Activated gamma-delta T cell treated with anti-CD3 and anti-CD28 coated beads, Interleukin-2, amount 50 U/mL, for 16 hours (primary cell): ENCODE results near the gene RADIL.
"Not testable (repeated sequence)": the region's sequence is repeated elsewhere in the genome, so short reads cannot be mapped to it uniquely, and the experiment has no call there.

ENCODE experiments used
- DNase-seq: peaks from one replicate; pipeline ENCODE4 v3.0.0-alpha.2; 2020; ENCODE audit warnings: low read depth

RADIL gene, protein sequence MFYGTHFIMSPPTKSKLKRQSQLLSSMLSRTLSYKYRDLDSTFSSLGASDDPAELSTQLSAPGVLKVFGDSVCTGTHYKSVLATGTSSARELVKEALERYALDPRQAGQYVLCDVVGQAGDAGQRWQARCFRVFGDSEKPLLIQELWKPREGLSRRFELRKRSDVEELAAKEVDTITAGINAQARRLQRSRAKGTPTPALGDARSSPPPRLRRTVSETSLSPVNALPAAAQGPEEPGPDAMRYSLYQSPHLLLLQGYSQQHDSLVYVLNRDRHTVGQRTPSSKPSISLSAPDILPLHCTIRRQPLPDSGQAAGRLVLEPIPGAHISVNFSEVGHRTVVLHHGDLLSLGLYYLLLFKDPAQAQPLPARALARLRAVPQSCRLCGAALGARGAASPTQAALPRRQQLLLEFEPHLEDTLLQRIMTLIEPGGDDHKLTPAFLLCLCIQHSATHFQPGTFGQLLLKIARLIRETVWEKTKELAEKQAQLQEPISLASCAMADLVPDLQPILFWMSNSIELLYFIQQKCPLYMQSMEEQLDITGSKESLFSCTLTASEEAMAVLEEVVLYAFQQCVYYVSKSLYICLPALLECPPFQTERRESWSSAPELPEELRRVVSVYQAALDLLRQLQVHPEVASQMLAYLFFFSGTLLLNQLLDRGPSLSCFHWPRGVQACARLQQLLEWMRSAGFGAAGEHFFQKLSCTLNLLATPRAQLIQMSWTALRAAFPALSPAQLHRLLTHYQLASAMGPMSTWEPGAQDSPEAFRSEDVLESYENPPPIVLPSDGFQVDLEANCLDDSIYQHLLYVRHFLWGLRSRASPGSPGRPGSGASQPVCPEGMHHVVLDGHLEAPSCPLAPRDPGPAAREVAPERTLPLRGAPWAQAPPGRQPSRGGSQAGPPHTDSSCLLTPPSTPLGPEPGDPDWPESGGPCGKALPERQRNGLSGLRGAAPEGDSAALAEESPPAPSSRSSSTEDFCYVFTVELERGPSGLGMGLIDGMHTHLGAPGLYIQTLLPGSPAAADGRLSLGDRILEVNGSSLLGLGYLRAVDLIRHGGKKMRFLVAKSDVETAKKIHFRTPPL

DNA sequence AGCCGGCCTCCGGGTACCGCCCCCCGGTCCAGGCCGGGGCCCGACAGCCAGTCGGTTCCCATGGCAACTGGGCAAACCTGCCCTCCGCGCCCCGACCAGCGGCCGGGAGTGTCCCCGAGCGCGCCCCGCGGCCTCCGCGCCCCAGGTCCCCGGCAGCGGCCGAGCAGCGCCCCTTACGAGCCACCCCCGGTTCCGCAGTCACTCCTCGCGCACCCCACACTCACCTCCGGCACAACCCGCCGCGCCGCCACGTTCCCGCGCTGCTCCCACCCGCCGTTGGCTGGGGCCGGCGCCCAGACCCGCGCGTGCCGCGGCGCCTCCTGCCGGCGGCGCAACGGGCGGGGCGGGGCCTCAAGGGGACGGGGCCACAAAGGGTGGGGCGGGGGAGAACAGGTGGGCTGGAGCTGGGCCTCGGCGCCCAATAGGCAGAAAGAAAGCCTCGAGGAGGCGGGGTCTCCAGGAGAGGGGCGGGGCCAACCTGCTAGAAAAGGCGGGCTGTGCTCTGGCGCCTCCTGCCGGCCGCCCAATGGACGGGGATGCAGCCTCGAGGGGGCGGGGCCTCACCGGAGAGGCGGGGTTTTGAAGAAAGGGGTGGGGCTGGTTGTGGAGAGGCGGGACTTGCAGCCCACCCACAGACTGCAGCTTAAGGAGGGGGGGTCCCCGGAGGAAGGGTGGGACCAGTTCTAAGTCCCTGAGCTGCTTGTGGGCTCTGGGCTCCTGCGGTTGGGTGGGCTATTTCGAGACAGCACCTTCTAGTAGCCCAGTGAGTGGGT is at the start of gene RADIL:
Gene RADIL (minus strand): TSS at position 345 of the 773 bp plus-strand sequence. CDS start 5,577 bp downstream, outside the sequence.
- DNase-seq, result peak; percentile 69

DNA sequence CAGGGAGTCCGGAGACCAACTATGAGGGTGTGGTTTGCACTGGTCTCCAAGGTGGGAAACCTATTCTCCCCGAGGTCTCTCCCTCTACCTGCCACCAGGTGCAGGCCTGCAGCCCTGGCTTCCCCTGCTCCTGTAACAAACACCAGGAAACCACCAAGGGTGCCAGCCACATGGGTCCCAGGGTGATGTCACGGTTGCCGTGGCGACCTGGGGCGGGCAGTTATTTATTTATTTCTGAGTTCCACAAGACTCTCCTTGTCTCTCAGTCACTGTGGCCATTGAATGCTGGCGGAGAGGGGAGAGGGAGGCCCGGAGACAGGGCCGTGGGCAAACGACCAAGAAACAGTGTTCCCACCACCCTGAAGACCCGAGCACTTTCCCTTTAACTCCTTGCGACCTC is 48.4 kb upstream of the RADIL start:
- no peak for DNase-seq

DNA sequence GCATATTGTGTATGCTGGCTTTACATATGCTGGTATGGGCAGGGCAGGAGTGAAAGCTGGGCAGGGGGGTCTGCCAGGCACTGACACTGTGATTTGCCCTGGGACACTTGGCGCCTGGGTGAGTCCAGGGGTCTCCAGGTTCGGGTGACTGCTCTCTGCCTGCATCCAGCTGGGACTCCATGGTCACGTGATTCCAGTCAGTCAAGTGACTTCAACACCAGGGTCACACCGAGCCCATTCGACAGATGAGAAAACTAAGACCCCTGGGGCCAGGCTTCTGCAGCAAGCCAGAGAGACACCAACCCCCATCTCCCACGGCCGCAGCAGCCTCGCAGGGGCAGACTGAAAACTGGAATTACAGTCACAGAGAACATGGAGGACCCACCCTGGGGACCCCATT is 45.5 kb upstream of the RADIL start:
- DNase-seq, result no peak

DNA sequence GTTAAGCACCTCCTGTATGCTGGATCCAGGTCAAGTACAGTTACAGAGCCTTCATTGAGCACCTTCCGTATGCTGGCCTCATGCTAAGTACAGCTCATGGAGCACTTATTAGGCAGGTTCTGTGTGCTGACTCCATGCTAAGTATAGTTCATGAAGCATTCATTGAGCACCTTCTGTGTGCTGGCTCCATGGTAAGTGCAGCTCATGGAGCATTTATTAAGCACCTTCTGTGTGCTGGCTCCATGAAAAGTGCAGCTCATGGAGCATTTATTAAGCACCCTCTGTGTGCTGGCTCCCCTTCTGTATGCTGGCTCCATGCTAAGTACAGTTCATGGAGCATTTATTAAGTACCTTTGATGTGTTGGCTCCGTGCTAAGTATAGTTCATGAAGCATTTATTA is 44.9 kb upstream of the RADIL start:
- no peak for DNase-seq

DNA sequence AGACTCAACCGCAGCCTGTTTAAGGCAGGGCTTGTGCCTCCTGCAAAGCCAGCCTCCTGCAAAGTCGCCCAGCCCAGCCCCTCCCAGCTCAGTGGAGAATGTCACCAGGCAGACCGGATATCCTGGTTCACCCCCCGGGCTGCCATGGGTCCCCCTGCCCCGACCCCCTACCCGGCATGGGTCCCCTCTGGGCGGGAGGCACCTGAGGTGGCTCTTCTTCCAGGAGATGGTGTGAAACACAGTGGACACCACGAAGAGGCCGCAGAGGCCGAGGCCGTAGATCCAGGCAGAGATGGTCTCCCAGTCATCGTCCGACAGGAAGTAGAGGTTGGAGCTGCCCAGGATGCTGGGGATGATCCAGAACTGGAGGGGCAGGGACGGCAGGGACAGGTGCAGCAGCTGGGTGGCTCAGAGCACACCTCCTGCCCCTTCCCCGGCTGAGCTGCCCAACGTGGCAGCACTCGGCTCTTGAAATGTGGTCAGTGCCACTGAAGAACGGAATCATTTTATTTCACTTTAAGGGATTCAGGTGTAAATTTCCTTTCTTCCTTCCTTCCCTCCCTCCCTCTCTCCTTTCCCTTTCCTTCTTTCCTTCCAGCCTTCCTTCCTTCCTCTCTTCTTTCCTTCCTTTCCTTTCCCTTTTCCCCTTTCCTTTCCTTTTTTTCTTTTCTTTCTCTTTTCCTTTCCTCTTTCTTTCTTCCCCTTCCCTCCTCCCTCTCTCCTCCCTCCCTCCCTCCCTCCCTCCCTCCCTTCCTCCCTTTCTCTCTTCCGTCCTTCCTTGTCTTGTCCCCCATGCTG is 36.7 kb upstream of the RADIL start:
- no peak for DNase-seq

DNA sequence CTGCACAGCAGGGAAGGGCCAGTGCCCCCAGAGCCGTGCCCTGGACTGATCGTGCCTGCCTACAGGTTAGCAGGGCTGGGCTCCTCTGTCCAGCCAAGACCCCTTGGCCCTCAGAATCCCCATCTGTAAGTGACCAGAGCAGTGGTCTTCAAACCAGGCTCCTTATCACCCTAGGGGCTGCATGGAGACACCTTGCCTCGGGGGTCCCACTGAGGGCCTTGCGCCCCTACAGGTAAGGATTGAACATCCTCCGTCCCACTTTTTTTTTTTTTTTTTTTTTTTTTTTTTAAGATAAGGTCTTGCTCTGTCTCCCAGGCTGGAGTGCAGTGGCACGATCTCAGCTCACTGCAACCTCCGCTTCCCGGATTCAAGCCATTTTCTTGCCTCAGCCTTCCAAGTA is 32.6 kb upstream of the RADIL start:
- no peak for DNase-seq

DNA sequence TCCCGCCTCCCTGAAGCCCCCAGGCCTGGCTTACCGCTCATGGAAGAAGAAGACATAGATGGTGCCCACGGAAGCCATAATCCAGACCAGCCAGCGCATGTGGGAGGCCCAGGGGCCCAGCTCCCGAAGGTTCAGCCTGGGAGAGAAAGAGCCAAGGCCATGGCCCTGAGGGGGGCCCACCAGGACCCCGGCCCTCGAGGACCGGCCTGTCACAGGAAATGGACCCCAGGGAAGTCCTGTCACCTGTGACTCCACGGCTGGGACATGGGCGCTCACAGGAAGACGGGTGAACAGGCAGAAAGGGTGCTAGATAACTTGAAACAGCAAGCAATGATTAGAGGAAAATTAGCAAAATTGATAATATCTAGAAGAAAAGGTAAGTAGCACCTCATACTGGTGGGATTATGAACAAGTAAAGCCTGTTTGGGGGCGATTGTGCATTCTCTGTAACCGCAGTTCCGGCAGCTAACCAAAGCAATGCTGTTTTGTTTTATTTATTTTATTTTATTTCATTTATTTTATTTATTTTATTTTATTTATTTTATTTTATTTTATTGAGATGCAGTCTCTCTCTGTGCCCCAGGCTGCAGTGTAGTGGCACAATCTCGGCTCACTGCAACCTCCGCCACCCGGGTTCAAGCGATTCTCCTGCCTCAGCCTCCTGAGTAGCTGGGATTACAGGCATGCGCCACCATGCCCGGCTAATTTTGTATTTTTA is 27.8 kb upstream of the RADIL start:
- DNase-seq, result no peak

DNA sequence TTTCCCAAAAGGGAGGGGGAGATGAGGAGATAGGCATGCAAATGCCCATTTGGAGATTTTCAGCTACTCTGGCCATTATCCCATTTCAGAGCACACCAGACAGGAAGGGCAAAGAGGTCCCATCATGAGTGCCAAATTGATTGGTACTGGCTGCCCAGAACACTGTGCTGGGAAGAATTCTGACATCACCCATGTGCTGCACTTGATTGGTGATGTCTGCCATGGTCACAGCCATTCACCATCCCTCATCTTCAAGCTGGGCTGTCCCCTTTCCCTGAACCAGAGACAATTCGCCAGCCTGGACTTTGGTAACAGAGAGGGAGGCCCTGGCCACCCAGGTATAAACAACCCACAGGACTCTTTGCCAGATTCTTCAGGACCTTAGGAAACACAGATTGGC is 23.2 kb upstream of the RADIL start:
- no peak for DNase-seq

DNA sequence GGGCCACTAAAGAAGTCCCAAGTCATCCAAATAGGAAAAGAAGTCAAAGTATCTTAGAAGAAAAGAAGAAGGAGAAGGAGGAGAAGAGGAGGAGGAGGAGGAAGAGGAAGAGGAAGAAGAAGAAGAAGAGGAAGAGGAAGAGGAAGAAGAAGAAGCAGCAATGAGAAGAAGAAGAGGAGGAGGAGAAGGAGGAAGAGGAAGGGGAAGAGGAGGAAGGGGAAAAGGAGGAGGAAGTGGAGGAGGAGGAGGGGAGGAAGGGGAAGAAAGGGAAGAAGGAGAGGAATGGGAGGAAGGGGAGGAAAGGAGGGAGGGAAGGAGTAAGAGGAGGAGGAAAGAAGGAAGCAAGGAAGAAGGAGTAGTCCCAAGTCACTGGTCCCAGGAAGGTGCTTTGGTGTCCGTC is 21.7 kb upstream of the RADIL start:
- no peak for DNase-seq

DNA sequence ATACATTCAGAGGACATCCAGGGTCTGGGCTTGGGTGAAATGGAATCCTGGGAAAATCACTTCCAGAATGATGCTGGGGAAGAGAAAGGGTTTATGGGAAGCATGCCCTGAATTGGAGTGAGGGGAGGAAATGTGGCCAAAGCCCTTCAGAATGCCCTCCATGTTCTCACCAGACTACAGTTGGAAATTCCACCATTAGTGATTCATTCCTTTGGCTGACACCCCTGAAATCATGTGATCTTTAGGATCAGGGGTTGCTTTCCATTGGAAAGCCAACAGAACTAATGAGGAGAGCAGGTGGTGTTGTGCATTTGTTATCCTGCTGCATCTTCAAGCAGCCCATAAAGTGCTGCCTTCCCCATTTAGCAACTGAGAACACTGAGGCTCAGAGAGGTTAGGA is 20.8 kb upstream of the RADIL start:
- no peak for DNase-seq

DNA sequence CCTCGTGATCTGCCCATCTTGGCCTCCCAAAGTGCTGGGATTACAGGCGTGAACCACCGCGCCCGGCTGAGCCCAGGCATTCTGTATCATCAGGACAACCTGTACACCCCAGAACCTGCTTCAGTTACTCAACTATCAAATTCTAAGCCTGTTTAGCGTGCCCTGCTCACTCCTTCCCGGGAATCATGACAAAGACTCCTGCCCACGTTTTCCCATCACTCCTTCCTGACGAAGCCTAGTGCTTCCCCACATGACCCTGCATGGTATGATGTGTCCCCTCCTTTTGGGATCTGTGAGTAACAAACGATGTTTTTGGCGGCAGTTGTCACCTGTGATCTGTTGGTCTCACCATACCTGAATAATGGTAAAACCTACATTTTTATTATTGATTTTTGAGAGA is 12.2 kb upstream of the RADIL start:
- no peak for DNase-seq

DNA sequence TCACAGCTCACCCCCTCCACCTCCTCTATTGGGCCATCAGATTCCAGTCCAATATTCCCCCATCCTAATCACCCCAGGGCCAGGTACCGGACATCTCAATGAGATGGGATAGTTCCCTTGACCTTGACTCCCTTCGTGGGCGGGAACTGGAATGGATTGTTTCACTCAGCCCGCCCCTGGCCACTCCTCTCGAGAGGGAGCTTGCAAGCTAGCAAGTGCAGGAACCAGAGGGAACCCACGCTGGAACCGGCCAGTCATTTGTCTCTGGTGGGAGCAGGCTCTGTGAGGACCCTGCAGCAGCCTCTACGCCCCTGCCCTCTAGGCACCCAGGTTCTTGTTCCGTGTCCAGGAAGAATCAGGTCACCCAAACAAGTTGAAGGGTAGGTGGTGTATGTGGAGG is 11.0 kb upstream of the RADIL start:
- no peak for DNase-seq

DNA sequence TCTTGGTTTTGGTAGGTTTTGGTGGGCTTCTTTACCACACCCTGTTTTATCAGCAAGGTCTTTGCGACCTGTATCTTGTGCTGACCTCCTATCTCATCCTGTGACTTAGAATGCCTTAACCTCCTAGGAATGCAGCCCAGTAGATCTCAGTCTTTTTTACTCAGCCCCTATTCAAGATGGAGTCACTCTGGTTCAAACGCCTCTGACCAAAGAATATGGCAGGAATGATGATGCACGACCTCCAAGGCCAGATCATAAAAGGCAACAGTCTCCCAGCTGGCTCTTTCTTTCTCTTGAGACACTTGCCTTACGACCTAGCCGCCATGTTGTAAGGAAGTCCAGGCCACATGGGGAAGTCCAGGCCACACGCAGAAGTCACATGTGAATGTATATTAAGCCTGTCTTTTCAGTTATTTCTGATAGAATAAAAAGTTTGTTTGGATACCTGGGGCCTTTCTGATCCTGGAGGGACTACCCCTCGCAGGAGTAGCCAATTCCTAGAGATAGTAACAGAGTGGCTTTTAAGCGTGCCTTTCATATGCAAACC is 10.5 kb upstream of the RADIL start:
- DNase-seq, result no peak

DNA sequence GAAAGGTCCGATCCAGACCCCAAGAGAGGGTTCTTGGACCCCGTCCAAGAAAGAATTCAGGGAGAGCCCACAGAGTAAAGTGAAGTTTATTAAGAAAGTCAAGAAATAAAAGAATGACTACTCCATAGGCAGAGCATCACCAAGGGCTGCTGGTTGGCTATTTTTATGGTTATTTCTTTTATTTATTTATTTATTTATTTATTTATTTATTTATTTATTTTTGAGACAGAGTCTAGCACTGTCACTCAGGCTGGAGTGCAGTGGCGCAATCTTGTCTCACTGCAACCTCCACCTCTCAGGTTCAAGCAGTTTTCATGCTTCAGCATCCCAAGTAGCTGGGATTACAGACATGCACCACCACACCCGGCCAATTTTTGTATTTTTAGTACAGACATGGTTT is 9.7 kb upstream of the RADIL start:
- not testable (repeated sequence) for DNase-seq

DNA sequence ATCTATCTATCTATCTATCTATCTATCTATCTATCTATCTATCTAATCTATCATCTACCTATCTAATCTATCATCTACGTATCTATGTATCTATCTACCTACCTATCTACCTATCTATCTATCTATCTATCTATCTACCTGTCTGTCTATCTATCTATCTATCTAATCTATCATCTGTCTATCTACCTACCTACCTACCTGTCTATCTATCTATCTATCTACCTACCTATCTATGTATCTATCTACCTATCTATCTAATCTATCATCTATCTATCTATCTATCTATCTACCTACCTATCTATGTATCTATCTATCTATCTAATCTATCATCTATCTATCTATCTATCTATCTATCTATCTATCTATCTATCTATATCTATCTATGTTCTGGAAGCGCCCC is 8.0 kb upstream of the RADIL start:
- not testable (repeated sequence) for DNase-seq

DNA sequence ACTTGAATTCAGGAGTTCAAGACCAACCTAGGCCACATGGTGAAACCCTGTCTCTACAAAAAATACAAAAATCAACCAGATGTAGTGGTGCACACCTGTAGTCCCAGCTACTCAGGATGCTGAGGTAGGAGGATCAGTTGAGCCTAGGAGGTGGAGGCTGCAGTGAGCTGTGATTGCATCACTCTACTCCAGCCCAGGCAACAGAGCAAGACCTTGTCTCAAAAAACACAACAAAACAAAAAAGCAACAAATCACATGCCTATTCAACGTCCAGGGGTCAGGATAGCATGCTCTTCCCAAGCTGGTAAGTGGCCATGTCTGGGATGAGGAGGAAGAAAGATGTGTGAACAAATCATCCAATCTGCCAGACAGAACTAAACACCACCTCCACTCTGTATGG is 6.2 kb upstream of the RADIL start:
- DNase-seq, result no peak

DNA sequence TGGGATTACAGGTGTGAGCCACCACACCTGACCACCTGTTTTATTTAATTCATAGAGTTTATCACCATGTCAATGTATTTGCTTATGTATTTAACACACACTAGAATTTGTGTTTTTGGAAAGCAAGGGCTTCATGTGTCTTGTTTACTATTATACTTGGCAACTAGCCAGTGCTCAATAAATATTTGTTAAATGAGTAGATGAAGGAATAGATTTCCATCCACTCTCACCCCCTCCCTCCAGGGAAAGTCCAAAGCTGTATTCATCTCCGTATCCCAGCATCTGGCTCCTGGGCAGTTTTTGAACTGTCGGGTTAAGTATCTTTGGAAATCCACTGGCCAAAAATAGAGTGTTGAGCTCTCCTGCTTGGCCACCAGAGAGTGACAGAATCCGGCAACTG is 4.6 kb upstream of the RADIL start:
- DNase-seq, result no peak

DNA sequence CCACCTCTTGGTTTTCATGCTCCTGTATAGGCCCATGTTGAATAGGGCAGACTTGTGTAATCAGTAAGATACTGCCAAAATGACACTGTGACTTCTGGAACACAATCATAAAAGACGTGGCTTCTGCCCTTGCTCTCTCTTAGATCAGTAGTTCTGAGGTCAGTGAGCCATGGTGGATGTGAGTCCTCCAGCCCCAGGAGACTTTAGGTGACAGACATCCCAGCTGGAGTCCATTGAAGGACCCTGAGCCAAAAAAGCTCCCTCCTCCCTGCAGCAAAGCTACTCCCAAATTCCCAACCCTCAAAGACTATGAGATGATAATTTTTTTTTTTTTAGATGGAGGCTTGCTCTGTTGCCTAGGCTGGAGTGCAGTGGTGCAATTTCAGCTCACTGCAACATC is 3.2 kb upstream of the RADIL start:
- no peak for DNase-seq

DNA sequence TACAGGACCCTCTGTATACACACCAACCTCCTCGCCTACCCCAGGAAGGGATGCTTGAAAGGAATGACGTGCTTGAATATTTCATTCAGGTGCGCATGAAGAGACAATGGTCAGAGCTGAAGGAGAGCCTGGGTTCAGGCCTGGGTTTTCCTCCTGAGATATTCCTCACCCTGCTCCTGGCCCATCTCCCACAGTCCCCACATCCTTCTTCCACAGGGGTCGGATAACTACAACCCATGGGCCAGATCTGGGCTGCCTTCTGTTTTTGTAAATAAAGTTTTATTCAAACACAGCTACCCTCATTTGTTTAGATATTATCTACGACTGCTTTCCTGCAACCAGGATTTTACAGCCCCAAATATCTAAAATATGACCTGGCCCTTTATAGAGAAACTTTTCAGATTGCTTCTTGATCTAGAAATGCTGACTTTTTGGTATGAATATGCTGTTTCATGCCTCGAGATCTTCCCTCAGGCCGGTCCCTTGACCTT is 1.8 kb upstream of the RADIL start:
- DNase-seq, result no peak

DNA sequence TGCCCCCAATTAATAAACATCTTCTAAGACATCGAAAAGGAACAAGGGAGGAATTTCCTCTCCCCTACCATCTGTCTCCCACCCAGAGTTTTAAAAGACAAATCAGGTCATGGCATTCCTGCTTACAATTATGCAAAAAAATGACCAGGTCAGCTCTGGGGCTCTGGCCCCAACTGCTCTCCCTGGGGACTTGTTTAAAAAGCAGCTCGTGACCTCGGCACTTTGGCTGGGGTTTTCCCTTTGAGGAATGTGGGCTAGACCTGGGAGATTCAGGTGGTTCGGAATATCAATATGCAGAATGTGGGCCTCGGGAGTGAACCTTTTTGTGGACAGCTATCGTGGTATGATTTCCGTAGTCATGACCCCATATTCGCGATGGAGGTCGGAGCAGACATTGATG is 648 bp upstream of the RADIL start:
- DNase-seq, result no peak
